GM12891 (cell line): Measurements from ENCODE around the gene RAB7B.

Experiments
- DNase-seq: peaks from one replicate; pipeline ENCODE4 v3.0.0; 2011; ENCODE audit warnings: low spot score; ENCODE audit not compliant: insufficient read length
- FAIRE-seq: peaks from 2 replicates; lab custom pipeline; 2011; peaks lifted over from hg19 to GRCh38; lab: Jason Lieb, UNC
- PAX5 ChIP-seq: IDR thresholded peaks from 2 replicates; pipeline ENCODE4 v1.6.1; 2011; ENCODE audit warnings: low read length, moderate library complexity, mild to moderate bottlenecking; ENCODE audit not compliant: insufficient read depth, severe bottlenecking
- POLR2A ChIP-seq: IDR thresholded peaks from 2 replicates; pipeline ENCODE4 v1.6.1; 2011; ENCODE audit warnings: low read depth, low read length, control low read depth
- POLR2AphosphoS5 ChIP-seq: IDR thresholded peaks from 2 replicates; pipeline ENCODE4 v1.6.1; 2011; ENCODE audit warnings: low read depth, low read length, control low read depth
- POU2F2 ChIP-seq: IDR thresholded peaks from 2 replicates; pipeline ENCODE4 v1.6.1; 2011; ENCODE audit warnings: low read depth, mild to moderate bottlenecking, control low read depth, low read length, moderate library complexity
- SPI1 ChIP-seq: IDR thresholded peaks from 2 replicates; pipeline ENCODE4 v1.6.1; 2011; ENCODE audit warnings: low read depth, low read length, control low read depth
- TAF1 ChIP-seq: IDR thresholded peaks from 2 replicates; pipeline ENCODE4 v1.6.1; 2011; ENCODE audit warnings: low read depth, low read length, control low read depth

Gene RAB7B

GRCh38 chr1:206010060-206010459, 6.9 kb upstream of the RAB7B start:
- TF ChIP-seq POU2F2, result no peak
- TF ChIP-seq POLR2AphosphoS5, result no peak
- no peak for TF ChIP-seq SPI1
- TF ChIP-seq PAX5, result no peak
- no peak for TF ChIP-seq POLR2A
- no peak for TF ChIP-seq TAF1
- no peak for FAIRE-seq
- DNase-seq, result no peak

DNA sequence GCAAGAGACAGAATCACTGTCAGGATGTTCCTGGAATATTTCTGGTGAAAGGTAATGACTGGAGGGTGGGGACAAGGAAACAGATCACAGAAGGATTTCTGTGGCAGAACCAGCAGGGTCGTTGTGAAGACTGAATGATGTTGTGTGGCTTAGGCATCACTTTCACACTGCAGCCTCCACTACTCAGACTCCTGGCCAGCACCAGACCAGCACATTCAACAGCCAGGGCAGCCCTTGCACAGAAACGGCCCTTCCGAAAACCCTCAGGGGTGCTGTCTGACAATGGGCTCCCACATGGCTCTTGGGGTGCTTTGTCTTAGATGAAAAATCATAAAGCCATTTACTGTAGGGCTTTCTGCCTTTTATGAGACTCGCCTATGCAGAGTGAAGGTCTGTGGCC, 3.8 kb upstream of the RAB7B start:
- no peak for TF ChIP-seq TAF1
- TF ChIP-seq POLR2AphosphoS5, result no peak
- TF ChIP-seq POU2F2, result no peak
- TF ChIP-seq PAX5, result no peak
- no peak for TF ChIP-seq POLR2A
- TF ChIP-seq SPI1, result no peak
- no peak for FAIRE-seq
- DNase-seq, result no peak

DNA sequence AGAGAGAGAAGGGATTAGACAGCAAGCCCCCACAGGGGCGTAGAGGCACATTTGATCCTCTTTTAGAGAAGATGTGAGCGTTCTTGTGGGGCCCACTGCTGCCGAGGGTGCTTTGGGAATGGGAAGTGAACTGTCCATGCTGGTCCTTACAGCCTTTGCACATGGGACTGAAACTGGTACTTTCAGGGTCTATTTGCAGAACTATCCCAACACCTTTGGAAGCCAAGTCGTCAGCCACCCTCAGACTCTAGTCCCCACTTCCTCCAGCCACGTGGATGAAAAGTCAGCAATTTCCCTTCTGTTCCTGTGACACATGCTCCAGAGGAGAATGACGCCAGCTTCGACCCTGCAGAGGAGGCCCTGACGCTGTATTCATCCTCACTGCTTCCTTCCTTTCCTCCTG, 2.6 kb upstream of the RAB7B start:
- DNase-seq (no peak), FAIRE-seq (no peak)
- TF ChIP-seq POLR2AphosphoS5 (no peak), POLR2A (no peak), TAF1 (no peak), POU2F2 (no peak), PAX5 (no peak), SPI1 (no peak)

DNA sequence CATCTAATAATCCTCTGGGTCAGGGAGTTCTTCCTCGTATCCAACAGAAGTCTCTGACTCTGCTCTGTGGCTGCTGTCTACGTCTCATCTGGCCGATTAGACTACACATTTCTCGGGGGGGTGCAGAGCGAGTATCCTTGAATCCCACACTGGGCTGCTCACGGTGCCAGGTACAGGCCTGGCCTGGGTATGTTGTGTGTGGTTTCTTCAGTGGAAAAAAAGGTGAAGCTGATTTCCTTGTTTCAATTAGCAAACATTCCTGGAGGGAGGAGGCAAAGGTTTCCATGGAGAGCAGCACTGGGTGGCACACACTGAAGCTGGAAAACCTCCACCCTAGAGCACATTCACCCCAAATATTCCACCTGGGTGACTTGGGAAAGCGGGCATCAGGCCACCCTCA, 2.0 kb upstream of the RAB7B start:
- FAIRE-seq, result no peak
- TF ChIP-seq POU2F2, result no peak
- no peak for TF ChIP-seq TAF1
- TF ChIP-seq SPI1, result no peak
- no peak for TF ChIP-seq POLR2AphosphoS5
- TF ChIP-seq POLR2A, result no peak
- no peak for TF ChIP-seq PAX5
- no peak for DNase-seq

GRCh38 chr1:206004826-206005225, 1.6 kb upstream of the RAB7B start:
- FAIRE-seq (no peak), DNase-seq (no peak)
- TF ChIP-seq SPI1 (no peak), PAX5 (no peak), POLR2AphosphoS5 (no peak), TAF1 (no peak), POU2F2 (no peak), POLR2A (no peak)

GRCh38 chr1:206003854-206004800, 932 bp upstream of the RAB7B start:
- no peak for FAIRE-seq
- no peak for TF ChIP-seq PAX5
- TF ChIP-seq TAF1, result no peak
- no peak for TF ChIP-seq SPI1
- no peak for TF ChIP-seq POLR2AphosphoS5
- no peak for TF ChIP-seq POLR2A
- no peak for TF ChIP-seq POU2F2
- no peak for DNase-seq

GRCh38 chr1:206002160-206002559, 1.0 kb downstream of the RAB7B start:
- no peak for FAIRE-seq
- no peak for TF ChIP-seq POU2F2
- no peak for TF ChIP-seq SPI1
- TF ChIP-seq TAF1, result no peak
- no peak for DNase-seq

DNA sequence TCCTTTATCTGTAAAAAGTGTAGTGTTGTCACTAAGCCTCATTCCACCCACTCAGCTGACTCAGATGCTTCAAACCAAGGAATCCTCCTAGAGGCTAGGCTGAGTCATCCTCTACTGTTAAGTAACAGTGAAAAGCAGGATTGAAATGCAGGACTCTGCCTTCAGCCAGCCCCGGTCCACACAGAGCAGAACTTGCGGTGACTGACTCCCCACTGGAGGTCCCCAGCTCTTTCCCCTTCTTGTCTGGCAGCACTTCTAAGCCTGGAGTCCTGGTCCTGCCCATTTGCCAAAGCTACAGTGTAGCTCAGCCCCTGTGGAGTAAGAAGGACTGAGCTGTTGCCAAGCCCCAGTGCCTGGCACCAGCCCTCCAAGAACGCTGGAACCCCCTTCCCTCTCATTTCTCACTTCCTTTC, 1.7 kb downstream of the RAB7B start:
- FAIRE-seq, result no peak
- DNase-seq, result no peak
- TF ChIP-seq PAX5, result no peak
- TF ChIP-seq POLR2A, result no peak

- TF ChIP-seq PAX5 (no peak), SPI1 (no peak), POLR2AphosphoS5 (no peak), POU2F2 (no peak), POLR2A (no peak), TAF1 (no peak)
- FAIRE-seq (no peak), DNase-seq (no peak)
These were observed 2.4 kb downstream of the RAB7B start for GRCh38 chr1:206000641-206001339.
